Right atrium auricular region (tissue), 2 donors: ENCODE data around the gene DPM1. TPM values are rescaled to one million over a fixed set of nuclear protein-coding genes. Genes with fewer than 3 reads are reported as not detected.

Source experiments
- DNase-seq: peaks from one replicate; pipeline ENCODE4 v3.0.0-alpha.2; 2019; ENCODE audit warnings: low spot score
- H3K27ac ChIP-seq, 2 donors: fragments of 200-600 bp; sonication (generic); 1 replicate in 1 of 2; 2 replicates in 1 of 2; pipeline ENCODE4 v1.5.1; 2016 to 2019
- H3K27me3 ChIP-seq, 2 donors: fragments of 200-600 bp; sonication (generic); one replicate each; pipeline versions ENCODE4 v1.5.1 to v1.6.0; 2017 to 2019
- H3K36me3 ChIP-seq: fragments of 200-600 bp; sonication (generic); one replicate; pipeline ENCODE4 v1.5.1; 2016
- H3K4me1 ChIP-seq, 2 donors: fragments of 200-600 bp; sonication (generic); one replicate each; pipeline versions ENCODE4 v1.5.1 to v1.6.0; 2017 to 2019
- H3K4me3 ChIP-seq, 2 donors: fragments of 200-600 bp; sonication (generic); 1 replicate in 1 of 2; 2 replicates in 1 of 2; pipeline ENCODE4 v1.5.1; 2017 to 2019; ENCODE audit warnings: mild to moderate bottlenecking in 1 of 2, moderate library complexity in 1 of 2
- H3K9me3 ChIP-seq, 2 donors: fragments of 200-600 bp; sonication (generic); one replicate each; pipeline ENCODE4 v1.5.1; 2019
- total RNA-seq, 2 donors: library from RNA; depleted of rRNA; stranded (reverse); fragments of >200 nt; gene quantifications; one replicate each; pipeline ENCODE4 v1.1.0, GENCODE V29; 2016
- TF ChIP-seq, protein P1 (sequence below), 2 donors: fragments of 200-600 bp; sonication (generic); IDR thresholded peaks; one replicate each; pipeline ENCODE4 v1.5.1; 2019; ENCODE audit warnings: antibody characterized with exemption in 2 of 2

Gene DPM1
- total RNA-seq, 2 donors from 2014 or later = 35.0 to 78.1 TPM

DNA sequence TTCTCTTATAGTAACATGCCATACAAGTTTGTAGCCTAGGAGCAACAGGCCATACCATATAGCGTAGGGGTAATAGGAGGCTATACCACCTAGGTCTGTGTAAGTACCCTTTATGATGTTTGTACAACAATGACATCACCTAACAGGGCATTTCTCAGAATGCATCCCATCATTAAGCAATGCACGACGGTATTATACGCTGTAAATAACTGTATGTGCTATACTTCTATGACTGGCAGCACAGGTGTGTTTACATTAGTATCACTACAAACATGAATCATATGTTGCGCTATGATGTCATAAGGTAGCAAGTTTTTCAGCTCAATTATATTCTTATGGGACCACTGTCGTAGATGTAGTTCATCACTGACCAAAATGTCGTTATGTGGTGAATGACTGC lies 58.1 kb downstream of the DPM1 start:
- Histone ChIP-seq H3K4me3 (no peak overlapping the region), H3K4me1 (peaks cover 0 to 11% of the 10 kb centered on the region in 2 donors), H3K36me3 (peaks cover 39% of the 10 kb centered on the region), H3K27me3 (no peaks in the 10 kb centered on the region), H3K27ac (no peak overlapping the region), H3K9me3 (no peaks in the 10 kb centered on the region)
- no peak for DNase-seq
- TF ChIP-seq, protein P1, sequence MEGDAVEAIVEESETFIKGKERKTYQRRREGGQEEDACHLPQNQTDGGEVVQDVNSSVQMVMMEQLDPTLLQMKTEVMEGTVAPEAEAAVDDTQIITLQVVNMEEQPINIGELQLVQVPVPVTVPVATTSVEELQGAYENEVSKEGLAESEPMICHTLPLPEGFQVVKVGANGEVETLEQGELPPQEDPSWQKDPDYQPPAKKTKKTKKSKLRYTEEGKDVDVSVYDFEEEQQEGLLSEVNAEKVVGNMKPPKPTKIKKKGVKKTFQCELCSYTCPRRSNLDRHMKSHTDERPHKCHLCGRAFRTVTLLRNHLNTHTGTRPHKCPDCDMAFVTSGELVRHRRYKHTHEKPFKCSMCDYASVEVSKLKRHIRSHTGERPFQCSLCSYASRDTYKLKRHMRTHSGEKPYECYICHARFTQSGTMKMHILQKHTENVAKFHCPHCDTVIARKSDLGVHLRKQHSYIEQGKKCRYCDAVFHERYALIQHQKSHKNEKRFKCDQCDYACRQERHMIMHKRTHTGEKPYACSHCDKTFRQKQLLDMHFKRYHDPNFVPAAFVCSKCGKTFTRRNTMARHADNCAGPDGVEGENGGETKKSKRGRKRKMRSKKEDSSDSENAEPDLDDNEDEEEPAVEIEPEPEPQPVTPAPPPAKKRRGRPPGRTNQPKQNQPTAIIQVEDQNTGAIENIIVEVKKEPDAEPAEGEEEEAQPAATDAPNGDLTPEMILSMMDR (IDR thresholded peaks at IDR 0.05) = no peak

DNA sequence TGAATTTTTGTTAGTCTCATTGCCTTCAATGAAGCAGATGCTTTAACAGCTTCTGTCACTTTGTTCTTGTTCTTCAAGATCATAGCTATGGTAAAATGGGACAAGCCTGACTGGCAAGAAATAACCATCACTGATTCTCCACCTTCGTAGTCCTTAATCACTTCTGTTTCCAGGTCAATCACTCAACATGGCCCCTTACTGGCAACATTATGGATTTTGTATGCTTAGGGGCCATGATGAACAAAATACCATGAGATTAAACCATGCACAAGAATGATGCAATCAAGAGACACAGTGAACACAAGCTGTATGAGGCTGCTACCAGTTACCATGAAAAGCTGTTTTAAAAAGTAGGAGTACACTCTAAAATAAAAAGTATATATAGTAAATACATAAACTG lies 59.9 kb downstream of the DPM1 start:
- Histone ChIP-seq H3K9me3 (no peaks in the 10 kb centered on the region), H3K4me1 (no peaks in the 10 kb centered on the region), H3K27ac (no peak overlapping the region), H3K27me3 (no peaks in the 10 kb centered on the region), H3K36me3 (peaks cover 50% of the 10 kb centered on the region), H3K4me3 (no peak overlapping the region)
- DNase-seq = no peak
- TF ChIP-seq, protein P1 (IDR thresholded peaks at IDR 0.05) = no peak

DNA sequence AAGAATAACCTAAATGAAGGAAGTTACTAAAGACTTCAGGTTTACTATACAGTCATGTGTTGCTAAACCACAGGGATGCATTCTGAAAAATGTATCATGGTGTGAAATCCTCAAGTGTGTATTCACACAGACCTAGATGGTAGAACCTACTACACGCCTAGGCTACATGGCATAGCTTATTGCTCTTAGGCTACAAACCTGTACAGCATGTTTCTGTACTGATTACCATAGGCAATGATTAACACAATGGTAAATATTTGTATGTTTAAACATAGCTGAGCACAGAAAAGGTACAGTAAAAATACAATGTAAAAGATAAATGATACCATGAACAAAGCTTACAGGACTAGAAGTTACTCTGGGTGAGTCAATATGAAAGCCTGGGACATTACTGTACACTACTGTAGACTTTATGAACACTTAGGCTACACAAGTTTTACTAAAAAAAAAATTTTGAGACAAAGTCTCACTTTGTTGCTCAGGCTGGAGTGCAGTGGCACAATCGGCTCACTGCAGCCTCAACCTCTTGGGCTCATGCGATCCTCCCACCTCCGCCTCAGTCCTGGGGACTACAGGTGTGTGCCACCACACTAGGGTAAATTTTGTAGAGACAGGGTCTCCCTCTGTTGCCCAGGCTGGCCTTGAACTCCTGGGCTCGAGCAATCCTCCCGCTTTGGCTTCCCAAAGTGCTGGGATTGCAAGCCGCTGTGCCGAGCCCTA lies 63.1 kb downstream of the DPM1 start:
- TF ChIP-seq, protein P1 (IDR thresholded peaks at IDR 0.05) = no peak
- DNase-seq = no peak
- peaks cover 61% of the 10 kb centered on the region for H3K36me3 ChIP-seq
- H3K9me3 ChIP-seq = no peaks in the 10 kb centered on the region
- H3K4me1 ChIP-seq = no peaks in the 10 kb centered on the region
- H3K4me3 ChIP-seq = no peak overlapping the region
- H3K27ac ChIP-seq = no peak overlapping the region
- no peaks in the 10 kb centered on the region for H3K27me3 ChIP-seq

DNA sequence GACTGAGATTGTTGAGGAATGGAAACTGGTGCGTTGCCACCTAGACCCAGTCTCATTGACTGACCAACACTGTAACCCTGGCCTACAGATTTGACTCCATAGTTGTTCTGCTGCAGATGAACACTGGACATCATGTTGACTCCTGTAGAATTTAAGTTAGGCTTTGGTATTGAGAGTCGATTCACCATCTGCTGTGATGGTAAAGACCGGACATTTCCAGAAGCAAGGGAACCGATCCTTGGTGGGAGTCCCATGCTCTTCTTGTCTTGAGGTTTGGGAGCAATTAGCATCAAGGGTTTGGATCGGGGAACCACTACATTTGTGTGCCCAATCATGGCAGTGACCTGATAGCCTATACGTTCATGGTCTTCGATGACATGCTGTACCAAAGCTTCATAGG lies 64.7 kb downstream of the DPM1 start:
- no peaks in the 10 kb centered on the region for H3K4me1 ChIP-seq
- DNase-seq = no peak
- peaks cover 49% of the 10 kb centered on the region for H3K36me3 ChIP-seq
- H3K27me3 ChIP-seq = no peaks in the 10 kb centered on the region
- H3K27ac ChIP-seq = no peak overlapping the region
- TF ChIP-seq, protein P1 (IDR thresholded peaks at IDR 0.05) = no peak
- no peak overlapping the region for H3K4me3 ChIP-seq
- H3K9me3 ChIP-seq = no peaks in the 10 kb centered on the region

DNA sequence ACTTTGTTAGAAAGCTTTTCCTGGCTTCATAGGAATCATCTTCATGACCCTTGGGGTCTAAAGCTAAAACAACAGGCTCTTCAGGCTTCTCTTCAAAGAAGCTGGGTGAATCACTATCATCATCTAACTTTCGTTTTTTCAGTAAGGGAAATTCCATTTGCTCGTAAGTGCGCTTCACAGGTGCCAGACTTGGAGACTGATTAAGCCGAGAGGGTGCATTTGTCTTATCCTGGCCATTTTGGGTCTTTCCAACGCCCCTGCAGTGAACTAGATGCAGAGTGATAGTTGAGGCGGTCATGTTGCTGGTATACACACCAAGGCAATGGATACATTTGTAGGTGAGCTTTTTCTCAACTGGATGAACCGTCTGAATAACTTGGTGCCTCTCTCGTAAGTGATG lies 65.9 kb downstream of the DPM1 start:
- Histone ChIP-seq H3K4me3 (no peak overlapping the region), H3K9me3 (no peaks in the 10 kb centered on the region), H3K27ac (no peak overlapping the region), H3K36me3 (peaks cover 48% of the 10 kb centered on the region), H3K4me1 (no peaks in the 10 kb centered on the region), H3K27me3 (no peaks in the 10 kb centered on the region)
- DNase-seq = no peak
- TF ChIP-seq, protein P1 (IDR thresholded peaks at IDR 0.05) = no peak

DNA sequence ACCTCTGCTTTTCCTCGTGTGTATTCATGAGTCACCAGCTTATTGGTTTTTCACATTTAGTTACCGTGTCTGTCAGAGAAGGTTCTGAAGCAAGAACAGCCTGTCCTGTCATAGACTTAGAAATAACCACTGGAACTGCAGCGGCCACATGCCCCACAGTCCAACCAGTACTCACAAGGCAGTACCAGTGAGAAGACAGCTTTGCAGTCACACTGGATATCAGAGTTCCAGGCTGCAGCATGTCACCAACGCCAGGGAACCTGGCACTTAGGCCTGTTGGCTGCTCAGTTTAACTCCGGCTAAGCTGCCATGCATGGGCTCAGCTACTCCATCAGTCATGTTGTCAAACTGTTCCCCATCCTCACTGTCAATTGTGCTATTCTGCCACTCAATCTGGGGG lies 67.2 kb downstream of the DPM1 start:
- H3K4me3 ChIP-seq = no peak overlapping the region
- H3K27me3 ChIP-seq = no peaks in the 10 kb centered on the region
- H3K9me3 ChIP-seq = no peaks in the 10 kb centered on the region
- H3K27ac ChIP-seq = no peak overlapping the region
- H3K36me3 ChIP-seq = peaks cover 43% of the 10 kb centered on the region
- TF ChIP-seq, protein P1 (IDR thresholded peaks at IDR 0.05) = no peak
- DNase-seq = no peak
- no peaks in the 10 kb centered on the region for H3K4me1 ChIP-seq
